ENCODE measurements around the gene MYCN. TPM values are rescaled to one million over a fixed set of nuclear protein-coding genes. Genes with fewer than 3 reads are reported as not detected.
"Not testable (repeated sequence)": the region's sequence is repeated elsewhere in the genome, so short reads cannot be mapped to it uniquely, and the experiment has no call there.

MYCN gene
- total and polyA plus RNA-seq, 2 of the 8 experiments (the other 6 are each of a cell fraction or from before 2014, with no cell fraction given), result 87.8 to 137 TPM

GRCh38 chr2:15950088-15950952 lies 10.0 kb downstream of the MYCN start (continued):
- TF ChIP-seq EP300 (IDR thresholded peaks at IDR 0.05; ENCODE audit: borderline replicate concordance in 1 of 2, low read depth in 2 of 2, low read length in 2 of 2), result no peak

GRCh38 chr2:15951936-15952335 lies 11.6 kb downstream of the MYCN start:
- H3K27ac ChIP-seq (ENCODE audit: low read depth, low read length); H3K9ac ChIP-seq (replicated peaks in 1 of 4; ENCODE audit: extremely low read depth in 1 of 4, low read depth in 3 of 4, low read length in 3 of 4); H3K14ac ChIP-seq (ENCODE audit: insufficient read length); DNase-seq (ENCODE audit: low read depth in 1 of 2, low spot score in 2 of 2); H3K56ac ChIP-seq (replicated peaks; ENCODE audit: insufficient read length, low read depth, low read length); H2BK12ac ChIP-seq (ENCODE audit: low read depth, low read length); H2BK15ac ChIP-seq (ENCODE audit: low read length); H4K8ac ChIP-seq (ENCODE audit: extremely low read depth, insufficient read depth, low read length); H2BK120ac ChIP-seq (replicated peaks; ENCODE audit: low read depth, low read length); H4K5ac ChIP-seq (ENCODE audit: insufficient read length, low read depth, low read length); H2BK20ac ChIP-seq (ENCODE audit: low read length); H3K23me2 ChIP-seq (ENCODE audit: low read depth, low read length); POLR2A ChIA-PET (ENCODE audit: partially characterized antibody); H4K91ac ChIP-seq (replicated peaks; ENCODE audit: insufficient read length, low read length); H2AFZ ChIP-seq (ENCODE audit: low read length); H4K20me1 ChIP-seq (replicated peaks in 1 of 2; ENCODE audit: control insufficient read depth in 1 of 2, insufficient read depth in 2 of 2, low read length in 2 of 2); H2AK5ac ChIP-seq (ENCODE audit: low read depth, low read length); H3K4me2 ChIP-seq (ENCODE audit: insufficient read depth in 1 of 2, low read depth in 2 of 2, low read length in 2 of 2); FAIRE-seq; H3K9me3 ChIP-seq (ENCODE audit: insufficient read depth in 2 of 2, low read depth in 1 of 2, low read length in 1 of 2); H3K23ac ChIP-seq (ENCODE audit: insufficient read length); H3K4me3 ChIP-seq (ENCODE audit: extremely low read depth in 1 of 4, insufficient read depth in 2 of 4, low read depth in 3 of 4, low read length in 4 of 4); H3K4ac ChIP-seq (replicated peaks; ENCODE audit: insufficient read length, low read depth, low read length); H3K18ac ChIP-seq (ENCODE audit: extremely low read depth, low read length); H3K27me3 ChIP-seq (replicated peaks in 1 of 4; ENCODE audit: control insufficient read depth in 3 of 4, extremely low read depth in 1 of 4, insufficient read depth in 3 of 4, low read length in 3 of 4); H3K79me2 ChIP-seq (ENCODE audit: control insufficient read depth in 1 of 2, insufficient read depth in 2 of 2, low read length in 2 of 2); H2BK5ac ChIP-seq (ENCODE audit: low read depth, low read length); H3K4me1 ChIP-seq (replicated peaks in 1 of 4; ENCODE audit: control insufficient read depth in 3 of 4, insufficient read depth in 4 of 4, low read length in 3 of 4); H3K79me1 ChIP-seq (ENCODE audit: low read depth, low read length): not testable (repeated sequence)
- CTCF ChIA-PET (ENCODE audit: partially characterized antibody), result interaction anchor here (1.0 to 7.1 kb wide), 3 partner anchors 9 to 315 kb away, joined by 4 to 54 read pairs (median 9); no protein-coding TSS in a partner anchor
- H3K36me3 ChIP-seq (ENCODE audit: control insufficient read depth in 2 of 4, insufficient read depth in 4 of 4, low read length in 3 of 4), result peaks cover 0 to 14% (median 6%) of the 10 kb centered on the region in 4 experiments; a peak in 6 of 8 replicates
- 92% methylated on average over 10 of the region's 11 CpGs; no CpG with 5 or more reads in 1 of the 2 experiments for WGBS, 2 experiments (ENCODE audit: extremely low coverage in 1 of 2, insufficient coverage in 1 of 2, insufficient read length in 1 of 2, insufficient replicate concordance in 2 of 2, low coverage in 1 of 2, low lambda C conversion rate in 2 of 2, missing lambda C conversion rate in 1 of 2)
